Keratinocyte (primary cell): ENCODE results near the gene MYLK3.

ENCODE experiments used
- CTCF ChIP-seq, 3 experiments: IDR thresholded peaks in 1 of 3; conservative IDR thresholded peaks in 1 of 3; optimal IDR thresholded peaks in 1 of 3; 2 replicates in 2 of 3; 3 replicates in 1 of 3; pipeline versions ENCODE3 to v1.5.1; 2011; ENCODE audit warnings: low read length in 3 of 3, mild to moderate bottlenecking in 3 of 3, moderate library complexity in 2 of 3, control low read depth in 1 of 3, inconsistent platforms in 1 of 3; ENCODE audit not compliant: insufficient read depth in 2 of 3; ENCODE audit errors: extremely low read depth in 1 of 3
- EZH2 ChIP-seq: IDR thresholded peaks from one replicate; pipeline ENCODE4 v1.6.1; 2012; ENCODE audit warnings: inconsistent platforms, mild to moderate bottlenecking, low read length, moderate library complexity

- no peak for TF ChIP-seq CTCF (optimal IDR thresholded peaks at IDR 0.05 in 1 of 3, IDR thresholded peaks at IDR 0.05 in 1 of 3, conservative IDR thresholded peaks at IDR 0.05 in 1 of 3; ENCODE audit: extremely low read depth in 1 of 3, insufficient read depth in 2 of 3, low read length in 3 of 3)
- no peak for TF ChIP-seq EZH2
Measured at GRCh38 chr16:46737621-46738214, 10.4 kb downstream of the MYLK3 start.
